Neutrophil (primary cell): ENCODE measurements around the gene PDE1A.

ENCODE experiments used
- H3K27ac ChIP-seq: fragments of 200-600 bp; sonication (generic); 2 replicates; pipeline ENCODE4 v1.5.1; 2016; ENCODE audit warnings: mild to moderate bottlenecking, moderate library complexity
- H3K27me3 ChIP-seq: fragments of 200-600 bp; sonication (generic); 2 replicates; pipeline ENCODE4 v1.6.0; 2016; ENCODE audit warnings: mild to moderate bottlenecking
- H3K36me3 ChIP-seq: fragments of 200-600 bp; sonication (generic); 2 replicates; pipeline ENCODE4 v1.5.1; 2017
- H3K4me1 ChIP-seq, 2 experiments: fragments of 200-600 bp in 1 of 2; sonication (generic) in 1 of 2; 1 replicate in 1 of 2; 2 replicates in 1 of 2; pipeline versions ENCODE4 v1.5.1 to v1.6.1; 2013 to 2016; ENCODE audit warnings: low read depth in 1 of 2, low read length in 1 of 2, mild to moderate bottlenecking in 1 of 2, moderate library complexity in 1 of 2; ENCODE audit not compliant: control insufficient read depth in 1 of 2, insufficient read depth in 1 of 2
- H3K4me3 ChIP-seq, 2 experiments: fragments of 200-600 bp in 1 of 2; sonication (generic) in 1 of 2; 1 replicate in 1 of 2; 2 replicates in 1 of 2; pipeline ENCODE4 v1.5.1; 2013 to 2016; ENCODE audit warnings: low read depth in 1 of 2, low read length in 1 of 2, mild to moderate bottlenecking in 1 of 2, moderate library complexity in 1 of 2
- H3K9me3 ChIP-seq: fragments of 200-600 bp; sonication (generic); 2 replicates; pipeline ENCODE4 v1.5.1; 2016
- TF ChIP-seq, protein P1 (sequence below): fragments of 200-600 bp; sonication (generic); IDR thresholded peaks from 2 replicates; pipeline ENCODE4 v1.5.1; 2016; ENCODE audit warnings: antibody characterized with exemption

Gene PDE1A

DNA sequence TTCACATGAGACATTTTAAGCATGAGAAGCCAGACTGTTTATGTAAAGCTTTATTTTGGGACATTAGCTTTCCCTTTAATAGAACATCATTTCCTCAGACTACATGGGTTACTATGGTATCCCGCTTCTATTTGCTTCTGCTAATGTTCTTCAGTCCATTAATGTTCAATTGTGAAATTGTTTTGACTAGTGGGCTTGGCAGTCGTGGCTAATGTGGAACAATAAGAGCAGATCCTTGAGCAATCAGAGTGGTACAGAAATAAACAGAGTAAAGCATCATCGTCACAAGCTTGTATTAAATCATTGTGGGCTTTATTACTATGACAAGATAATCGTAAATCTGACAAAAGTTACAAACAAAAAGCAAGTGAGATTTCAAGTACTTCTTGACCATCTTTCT, 60.2 kb downstream of the PDE1A start:
- H3K9me3 ChIP-seq, result no peaks in the 10 kb centered on the region
- H3K27ac ChIP-seq, result no peak overlapping the region
- H3K4me1 ChIP-seq, result no peaks in the 10 kb centered on the region
- H3K36me3 ChIP-seq, result no peaks in the 10 kb centered on the region
- TF ChIP-seq, protein P1, sequence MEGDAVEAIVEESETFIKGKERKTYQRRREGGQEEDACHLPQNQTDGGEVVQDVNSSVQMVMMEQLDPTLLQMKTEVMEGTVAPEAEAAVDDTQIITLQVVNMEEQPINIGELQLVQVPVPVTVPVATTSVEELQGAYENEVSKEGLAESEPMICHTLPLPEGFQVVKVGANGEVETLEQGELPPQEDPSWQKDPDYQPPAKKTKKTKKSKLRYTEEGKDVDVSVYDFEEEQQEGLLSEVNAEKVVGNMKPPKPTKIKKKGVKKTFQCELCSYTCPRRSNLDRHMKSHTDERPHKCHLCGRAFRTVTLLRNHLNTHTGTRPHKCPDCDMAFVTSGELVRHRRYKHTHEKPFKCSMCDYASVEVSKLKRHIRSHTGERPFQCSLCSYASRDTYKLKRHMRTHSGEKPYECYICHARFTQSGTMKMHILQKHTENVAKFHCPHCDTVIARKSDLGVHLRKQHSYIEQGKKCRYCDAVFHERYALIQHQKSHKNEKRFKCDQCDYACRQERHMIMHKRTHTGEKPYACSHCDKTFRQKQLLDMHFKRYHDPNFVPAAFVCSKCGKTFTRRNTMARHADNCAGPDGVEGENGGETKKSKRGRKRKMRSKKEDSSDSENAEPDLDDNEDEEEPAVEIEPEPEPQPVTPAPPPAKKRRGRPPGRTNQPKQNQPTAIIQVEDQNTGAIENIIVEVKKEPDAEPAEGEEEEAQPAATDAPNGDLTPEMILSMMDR, result no peak
- no peaks in the 10 kb centered on the region for H3K27me3 ChIP-seq
- no peak overlapping the region for H3K4me3 ChIP-seq

DNA sequence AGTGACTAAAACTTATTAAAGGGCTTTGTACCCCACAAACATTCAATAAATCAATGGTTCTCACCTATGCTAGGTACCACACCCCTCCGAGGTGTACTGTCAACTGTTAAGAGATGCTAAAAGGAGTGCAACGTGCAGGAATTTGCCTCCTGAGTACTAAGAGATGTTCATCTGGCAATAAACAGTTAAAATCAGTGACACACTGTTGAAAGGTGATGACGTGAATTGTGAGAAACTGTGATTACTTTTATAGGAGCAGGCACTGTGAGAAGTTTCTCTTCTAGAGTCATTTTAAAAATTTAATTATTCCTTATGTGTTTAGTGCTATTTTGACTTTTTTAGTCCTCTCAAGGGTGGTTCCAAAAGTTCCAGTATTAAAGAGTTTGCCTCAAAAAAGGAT, 61.0 kb downstream of the PDE1A start:
- H3K9me3 ChIP-seq, result no peaks in the 10 kb centered on the region
- H3K27me3 ChIP-seq, result no peaks in the 10 kb centered on the region

DNA sequence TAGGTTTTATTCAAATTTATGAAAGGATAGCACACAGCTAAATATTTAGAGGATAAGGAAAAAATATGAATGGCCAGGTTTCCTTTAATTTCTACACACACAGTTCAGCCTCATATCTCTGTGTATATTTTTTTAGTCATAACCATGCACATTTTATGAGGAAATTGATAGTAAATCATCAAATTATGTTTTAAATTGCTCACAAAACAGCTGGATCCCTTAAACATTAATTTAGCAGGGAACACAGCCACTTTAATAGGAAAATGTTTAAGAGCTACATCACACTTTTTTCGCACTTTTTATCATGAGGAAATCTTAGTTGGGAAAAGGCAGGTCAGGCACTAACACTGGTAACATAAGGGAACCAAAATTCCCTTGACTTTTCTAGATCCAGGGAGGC, 65.4 kb downstream of the PDE1A start:
- H3K36me3 ChIP-seq, result no peaks in the 10 kb centered on the region
- no peak overlapping the region for H3K27ac ChIP-seq
- H3K9me3 ChIP-seq, result no peaks in the 10 kb centered on the region
- no peak overlapping the region for H3K4me3 ChIP-seq
- TF ChIP-seq, protein P1, result no peak
- H3K4me1 ChIP-seq, result no peaks in the 10 kb centered on the region
- H3K27me3 ChIP-seq, result no peaks in the 10 kb centered on the region

More for the DNA sequence above, 61.0 kb downstream of the PDE1A start:
- Histone ChIP-seq H3K4me1 (no peaks in the 10 kb centered on the region), H3K27ac (no peak overlapping the region), H3K36me3 (no peaks in the 10 kb centered on the region), H3K4me3 (no peak overlapping the region)
- TF ChIP-seq, protein P1, result no peak

DNA sequence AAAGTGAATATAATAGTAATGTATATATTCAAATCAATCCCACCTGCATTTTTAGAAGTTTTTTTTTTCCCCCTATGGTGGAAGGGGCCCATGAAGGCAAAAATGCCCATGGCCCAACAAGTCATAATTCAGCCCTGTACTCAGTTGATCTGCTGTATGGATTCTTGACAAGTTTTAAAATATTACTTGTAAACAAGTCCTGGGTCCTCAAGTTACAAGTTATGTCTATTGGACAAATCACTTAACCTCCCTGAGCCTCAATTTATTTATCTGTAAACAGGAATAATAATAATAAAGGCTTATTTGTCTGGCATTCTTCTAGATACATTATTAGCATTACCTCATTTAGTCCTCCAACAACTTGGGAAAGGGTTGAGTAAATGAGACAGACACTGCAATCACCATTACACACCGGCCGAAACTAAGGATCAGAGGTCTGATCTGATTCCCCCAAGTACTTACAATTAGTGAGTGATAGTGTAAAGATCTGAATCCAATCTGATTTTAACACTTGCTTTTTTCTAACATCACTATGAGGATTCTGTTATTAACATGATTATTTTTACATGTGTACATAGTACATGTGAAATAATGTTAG, 66.1 kb downstream of the PDE1A start:
- Histone ChIP-seq H3K9me3 (no peaks in the 10 kb centered on the region), H3K36me3 (no peaks in the 10 kb centered on the region), H3K27ac (no peak overlapping the region), H3K4me1 (no peaks in the 10 kb centered on the region), H3K27me3 (no peaks in the 10 kb centered on the region), H3K4me3 (no peak overlapping the region)
- TF ChIP-seq, protein P1, result no peak

DNA sequence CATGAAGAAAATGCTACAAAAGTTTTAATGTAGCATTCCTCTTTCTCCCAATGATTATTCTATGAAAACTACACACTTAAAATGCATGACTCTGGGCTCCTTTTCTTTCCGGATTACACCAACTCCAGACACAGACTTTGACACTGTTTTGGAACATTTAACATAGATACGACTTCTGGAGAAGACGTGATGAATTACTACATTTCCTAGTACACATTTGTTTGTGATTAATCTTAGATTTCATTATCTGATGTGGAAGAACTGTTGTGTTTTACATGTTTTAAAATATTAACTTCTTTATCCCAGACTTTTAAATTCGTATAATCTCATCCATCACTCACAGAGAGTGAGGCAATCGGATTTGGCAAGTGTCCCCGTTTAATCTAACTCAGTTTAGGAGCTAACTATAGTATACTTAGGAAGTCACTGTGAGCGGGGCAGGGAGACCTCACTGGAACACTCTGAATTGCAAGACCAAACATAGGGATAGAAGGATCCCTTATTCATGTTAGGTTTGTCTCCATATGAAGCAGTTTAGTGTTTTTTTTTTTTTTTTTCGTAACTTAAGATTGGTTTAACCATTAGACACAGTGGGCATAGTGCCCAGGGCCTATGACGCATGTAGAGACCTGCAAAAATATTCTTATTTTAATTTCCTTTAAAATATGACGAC, 66.7 kb downstream of the PDE1A start:
- no peak overlapping the region for H3K27ac ChIP-seq
- no peaks in the 10 kb centered on the region for H3K27me3 ChIP-seq
- no peaks in the 10 kb centered on the region for H3K36me3 ChIP-seq
- TF ChIP-seq, protein P1, result no peak
- no peaks in the 10 kb centered on the region for H3K9me3 ChIP-seq
- no peaks in the 10 kb centered on the region for H3K4me1 ChIP-seq
- no peak overlapping the region for H3K4me3 ChIP-seq
